Measurements from ENCODE around the gene IL22RA1. TPM values are rescaled to one million over a fixed set of nuclear protein-coding genes. Genes with fewer than 3 reads are reported as not detected.

Gene IL22RA1
- 1 to 10 TPM; 3.5 to 5.1 (median 4.0) TPM for polyA plus RNA-seq (ENCODE audit: insufficient read length in 3 of 3)
- long read RNA-seq, donor 1: 0 reads
- long read RNA-seq, donor 2, partial matches to known transcripts: 0 of 1 reads
- long read RNA-seq, donor 2, other reads (novel, unspliced or antisense): 0 of 1 reads
- long read RNA-seq, donor 3, partial matches to known transcripts: 0 of 1 reads
- long read RNA-seq, donor 3, other reads (novel, unspliced or antisense): 0 of 1 reads
- long read RNA-seq, donor 4: 0 reads
- long read RNA-seq, donor 5: 0 reads
- long read RNA-seq, donor 6, partial matches to known transcripts: 0 of 1 reads
- long read RNA-seq, donor 6, other reads (novel, unspliced or antisense): 0 of 1 reads
- long read RNA-seq, donor 7: 0 reads
- long read RNA-seq, donor 8, partial matches to known transcripts: 8 of 10 reads
- long read RNA-seq, donor 8, other reads (novel, unspliced or antisense): 0 of 10 reads
- long read RNA-seq, donor 9: 0 reads
- long read RNA-seq, donor 10: 0 reads
- long read RNA-seq, donor 11: 0 reads
- long read RNA-seq, donor 12: 0 reads
- long read RNA-seq, donor 13, partial matches to known transcripts: 0 of 1 reads
- long read RNA-seq, donor 13, other reads (novel, unspliced or antisense): 0 of 1 reads
- long read RNA-seq, donor 14: 0 reads
- long read RNA-seq, donor 15: 0 reads
- long read RNA-seq, donor 16: 0 reads

- DNase-seq (ENCODE audit: extremely low read depth in 1 of 11, low read depth in 9 of 11, low spot score in 4 of 11): no peak
Measured at GRCh38 chr1:24142546-24143534, at the start of gene IL22RA1. Gene IL22RA1 (minus strand): TSS chr1:24143140. CDS start chr1:24143082, 58 bp downstream.

- DNase-seq (ENCODE audit: extremely low read depth in 1 of 11, low read depth in 9 of 11, low spot score in 4 of 11): no peak
Measured at GRCh38 chr1:24191860-24192259, 48.9 kb upstream of the IL22RA1 start.

- no peak for DNase-seq (ENCODE audit: extremely low read depth in 1 of 11, low read depth in 9 of 11, low spot score in 4 of 11)
Measured at GRCh38 chr1:24190983-24191461, 48.1 kb upstream of the IL22RA1 start.

GRCh38 chr1:24189528-24189927, 46.6 kb upstream of the IL22RA1 start:
- no peak for DNase-seq (ENCODE audit: extremely low read depth in 1 of 11, low read depth in 9 of 11, low spot score in 4 of 11)

DNA sequence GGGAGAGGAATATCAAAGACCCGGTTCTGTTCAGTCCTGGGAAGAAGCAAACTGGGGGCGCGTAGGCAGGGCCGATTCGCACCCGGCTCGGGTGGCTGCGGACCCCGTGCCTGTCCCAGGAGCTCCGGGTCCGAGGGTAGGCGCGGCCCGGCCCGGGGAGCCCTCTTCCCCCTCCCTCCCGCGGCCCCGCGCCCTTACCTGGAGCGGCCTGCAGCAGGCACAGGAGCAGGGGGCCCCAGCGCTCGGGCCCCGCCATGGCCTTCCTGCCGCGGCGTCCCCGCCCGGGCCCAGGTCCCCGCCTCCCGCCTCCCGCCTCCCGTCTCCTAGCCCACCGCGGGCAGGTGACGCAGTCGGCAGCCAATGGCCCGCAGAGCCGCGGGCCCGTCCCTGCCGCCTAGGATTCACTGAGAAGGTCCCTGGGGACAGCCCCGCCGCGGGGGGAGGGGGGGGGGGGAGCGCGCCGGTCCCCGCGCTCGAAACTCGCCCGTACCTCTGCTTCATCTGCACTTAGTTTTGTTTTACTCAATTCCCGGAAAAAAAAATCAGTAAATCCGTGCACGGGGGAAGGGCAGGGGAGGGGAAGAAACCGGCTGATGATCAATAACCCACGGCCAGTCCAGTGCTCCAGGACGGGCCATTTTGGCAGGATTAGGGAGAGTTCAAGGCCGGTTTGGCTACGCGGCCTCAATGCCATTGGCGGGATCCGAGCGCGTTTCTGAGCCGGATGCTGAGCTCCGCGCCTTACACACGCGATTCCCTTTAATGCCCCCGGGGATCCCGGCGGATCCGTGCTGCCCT, 44.3 kb upstream of the IL22RA1 start, which contains the start of gene IFNLR1:
Gene IFNLR1, minus strand, starts transcription at position 297 of the 798 bp plus-strand sequence. Its CDS starts 41 bp downstream, at position 256.
- peak in 8 of 11 donors; percentile 27 to 67 (median 56) for DNase-seq (ENCODE audit: extremely low read depth in 1 of 11, low read depth in 9 of 11, low spot score in 4 of 11)

GRCh38 chr1:24186711-24186992, 43.7 kb upstream of the IL22RA1 start:
- DNase-seq (ENCODE audit: extremely low read depth in 1 of 11, low read depth in 9 of 11, low spot score in 4 of 11): no peak

DNA sequence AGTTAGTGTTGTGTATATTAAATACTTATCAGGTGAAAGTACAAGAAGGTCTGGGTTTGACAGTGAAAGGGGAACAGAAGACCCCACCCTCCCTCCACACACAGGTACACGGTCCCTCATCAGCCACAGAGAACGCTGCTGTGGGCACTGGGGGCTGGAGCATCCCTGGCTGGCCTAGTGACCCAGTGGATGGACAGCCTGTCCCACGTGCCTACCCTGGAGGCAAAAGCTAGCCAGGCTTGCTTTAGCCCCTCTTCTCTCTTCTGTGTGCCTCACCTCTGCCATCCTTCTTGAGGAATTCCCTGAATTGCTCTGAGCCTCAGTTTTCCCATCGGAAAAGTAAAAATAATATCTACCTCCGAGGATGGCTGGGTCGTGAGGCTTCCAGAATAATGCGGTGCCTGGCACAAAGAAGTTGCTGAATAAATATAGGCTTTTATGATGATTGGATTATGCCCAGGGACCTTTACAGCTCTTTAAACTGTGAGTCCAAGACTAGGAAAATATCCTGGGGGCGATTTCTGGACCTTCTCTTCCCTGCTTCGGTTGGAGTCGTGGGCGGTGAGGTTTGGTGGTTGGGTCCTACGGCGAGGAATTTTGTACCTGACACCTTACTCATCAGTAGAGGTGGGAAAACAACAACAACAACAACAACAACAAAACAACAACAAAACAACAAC, 43.2 kb upstream of the IL22RA1 start:
- DNase-seq (ENCODE audit: extremely low read depth in 1 of 11, low read depth in 9 of 11, low spot score in 4 of 11): no peak

- DNase-seq (ENCODE audit: extremely low read depth in 1 of 11, low read depth in 9 of 11, low spot score in 4 of 11): no peak
Measured at GRCh38 chr1:24185076-24185475, 42.1 kb upstream of the IL22RA1 start.

GRCh38 chr1:24182061-24182460, 39.1 kb upstream of the IL22RA1 start:
- no peak for DNase-seq (ENCODE audit: extremely low read depth in 1 of 11, low read depth in 9 of 11, low spot score in 4 of 11)

DNA sequence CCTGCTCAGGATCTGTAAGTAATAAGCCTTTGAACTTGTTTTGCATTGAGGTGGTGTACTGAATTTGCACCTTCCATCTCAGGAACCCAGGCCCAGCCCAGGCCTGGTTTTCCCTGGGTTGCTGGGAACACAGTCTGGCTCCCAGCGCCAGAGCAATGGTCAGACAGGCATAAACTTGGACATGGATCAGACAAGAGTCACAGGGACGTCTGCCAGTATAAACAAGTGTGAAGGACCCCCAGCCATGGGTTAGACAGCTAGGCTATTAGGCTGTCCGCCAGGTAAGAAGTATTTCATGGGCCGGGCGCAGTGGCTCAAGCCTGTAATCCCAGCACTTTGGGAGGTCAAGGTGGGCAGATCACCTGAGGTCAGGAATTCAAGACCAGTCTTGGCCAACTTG, 38.7 kb upstream of the IL22RA1 start:
- DNase-seq (ENCODE audit: extremely low read depth in 1 of 11, low read depth in 9 of 11, low spot score in 4 of 11): no peak

GRCh38 chr1:24180676-24181075, 37.7 kb upstream of the IL22RA1 start:
- no peak for DNase-seq (ENCODE audit: extremely low read depth in 1 of 11, low read depth in 9 of 11, low spot score in 4 of 11)

DNA sequence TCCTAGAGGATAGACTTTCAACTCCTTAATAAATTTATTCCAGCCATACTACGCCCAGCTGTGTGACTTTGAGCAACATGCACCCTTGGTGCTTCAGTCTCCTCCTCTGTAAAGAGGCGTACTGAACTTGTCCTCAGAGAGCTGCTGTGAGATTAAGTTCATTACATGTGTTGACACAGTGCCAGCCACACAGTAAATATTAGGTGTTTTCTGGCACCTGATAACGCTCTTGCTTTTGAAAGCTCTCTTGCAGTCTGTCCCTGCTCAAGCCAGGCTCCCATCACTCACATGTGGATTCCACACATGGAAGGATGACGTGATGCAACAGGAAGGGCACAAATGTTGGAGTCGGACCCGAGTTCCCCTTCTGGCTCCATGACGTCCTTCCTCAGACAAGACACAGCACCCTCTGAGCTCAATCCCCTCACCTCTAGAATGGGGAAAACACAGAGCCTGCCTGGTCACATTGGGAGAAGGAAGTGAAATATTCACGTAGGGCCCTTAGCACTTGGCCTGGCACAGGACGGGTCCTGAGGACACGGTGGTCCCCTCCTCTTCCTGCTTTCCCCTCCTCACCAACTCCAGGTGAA, 36.4 kb upstream of the IL22RA1 start:
- no peak for DNase-seq (ENCODE audit: extremely low read depth in 1 of 11, low read depth in 9 of 11, low spot score in 4 of 11)

GRCh38 chr1:24178407-24178806, 35.5 kb upstream of the IL22RA1 start:
- no peak for DNase-seq (ENCODE audit: extremely low read depth in 1 of 11, low read depth in 9 of 11, low spot score in 4 of 11)

DNA sequence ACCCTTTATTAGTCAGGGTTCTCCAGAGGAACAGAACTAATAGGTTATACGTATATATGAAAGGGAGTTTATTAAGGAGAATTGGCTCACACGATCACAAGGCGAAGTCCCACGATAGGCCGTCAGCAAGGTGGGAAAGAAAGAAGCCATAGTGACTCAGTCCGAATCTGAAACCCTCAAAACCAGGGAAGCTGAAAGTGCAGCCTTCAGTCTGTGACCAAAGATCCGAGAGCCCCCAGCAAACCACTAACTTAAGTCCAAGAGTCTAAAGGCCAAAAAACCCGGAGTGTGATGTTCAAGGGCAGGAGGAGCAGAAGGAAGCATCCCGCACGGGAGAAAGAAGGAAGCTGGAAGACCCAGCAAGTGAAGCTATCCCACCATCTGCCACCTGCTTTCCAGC, 34.2 kb upstream of the IL22RA1 start:
- no peak for DNase-seq (ENCODE audit: extremely low read depth in 1 of 11, low read depth in 9 of 11, low spot score in 4 of 11)

DNA sequence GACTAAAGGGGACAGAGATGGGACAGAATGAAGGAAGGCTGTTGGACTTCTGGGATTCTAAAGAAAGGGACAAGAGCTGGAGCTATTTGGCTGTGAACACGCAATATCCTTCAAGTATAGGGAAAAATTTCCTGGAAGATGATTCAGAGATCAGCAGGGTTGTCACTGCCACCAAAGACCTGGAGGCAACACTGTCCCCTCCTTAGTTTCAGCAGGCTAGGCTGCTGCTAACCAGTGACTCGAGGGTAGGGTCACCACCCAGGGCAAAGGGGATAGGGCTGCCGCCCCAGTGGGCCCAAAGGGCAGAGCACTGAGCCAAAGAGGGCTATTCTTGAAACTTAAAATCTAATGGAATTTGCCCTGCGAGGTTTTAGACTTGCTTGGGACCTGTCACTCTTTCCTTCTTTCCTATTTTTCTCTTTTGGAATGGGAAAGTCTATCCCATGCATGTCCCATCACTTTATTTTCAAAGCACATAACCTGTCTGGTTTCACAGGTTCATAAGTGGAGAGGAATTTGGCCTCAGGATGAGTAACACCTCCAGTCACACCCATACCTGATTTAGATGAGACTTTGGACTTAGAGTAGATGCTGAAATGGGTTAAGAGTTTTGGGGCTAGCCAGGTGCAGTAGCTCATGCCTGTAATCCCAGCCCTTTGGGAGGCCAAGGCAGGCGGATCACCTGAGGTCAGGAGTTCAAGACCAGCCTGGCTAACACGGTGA, 32.3 kb upstream of the IL22RA1 start:
- DNase-seq (ENCODE audit: extremely low read depth in 1 of 11, low read depth in 9 of 11, low spot score in 4 of 11): no peak

DNA sequence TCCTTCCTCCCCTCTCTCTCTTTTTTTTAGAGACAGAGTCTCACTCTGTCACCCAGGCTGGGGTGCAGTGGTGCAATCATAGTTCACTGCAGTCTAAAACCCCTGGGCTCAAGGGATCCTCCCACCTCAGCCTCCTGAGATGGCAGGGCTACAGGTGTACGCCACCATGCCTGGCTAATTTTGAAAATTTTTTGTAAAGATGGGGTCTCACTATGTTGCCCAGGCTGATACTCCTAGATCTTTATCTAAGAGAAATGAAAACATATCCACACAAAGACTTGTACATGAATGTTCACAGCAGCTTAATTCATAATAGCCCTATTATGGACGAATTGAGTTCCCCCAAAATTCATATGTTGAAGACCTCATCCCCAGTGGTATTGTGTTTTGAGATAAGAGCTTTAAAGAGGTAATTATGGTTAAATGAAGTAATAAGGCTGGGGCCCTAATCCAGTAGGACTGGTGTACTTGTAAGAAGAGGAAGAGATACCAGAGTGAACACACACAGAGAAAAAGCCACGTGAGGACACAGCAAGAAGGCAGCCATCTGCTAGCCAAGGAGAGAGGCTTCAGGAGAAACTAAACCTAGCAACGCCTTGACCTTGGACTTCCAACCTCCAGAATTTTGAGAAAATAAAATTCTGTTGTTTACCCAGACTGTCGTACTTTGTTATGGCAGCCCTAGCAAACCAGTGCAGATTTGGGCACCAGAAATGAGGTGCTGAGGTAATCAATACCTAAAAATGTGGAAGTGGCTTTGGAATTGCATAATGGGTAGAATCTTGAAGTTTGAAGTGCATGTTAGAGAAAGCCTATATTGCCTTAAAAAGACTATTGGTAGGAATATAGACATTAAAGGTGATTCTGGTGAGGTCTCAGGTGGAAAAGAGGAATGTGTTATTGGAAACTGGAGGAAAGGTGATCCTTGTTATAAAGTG, 31.0 kb upstream of the IL22RA1 start:
- no peak for DNase-seq (ENCODE audit: extremely low read depth in 1 of 11, low read depth in 9 of 11, low spot score in 4 of 11)
